Fibroblast of skin of right biceps (primary cell): ENCODE measurements around the gene BZW1.
"Not testable (repeated sequence)": the region's sequence is repeated elsewhere in the genome, so short reads cannot be mapped to it uniquely, and the experiment has no call there.

Source experiments
- DNase-seq: peaks from one replicate; pipeline ENCODE4 v3.0.0-alpha.2; 2013

BZW1 gene

DNA sequence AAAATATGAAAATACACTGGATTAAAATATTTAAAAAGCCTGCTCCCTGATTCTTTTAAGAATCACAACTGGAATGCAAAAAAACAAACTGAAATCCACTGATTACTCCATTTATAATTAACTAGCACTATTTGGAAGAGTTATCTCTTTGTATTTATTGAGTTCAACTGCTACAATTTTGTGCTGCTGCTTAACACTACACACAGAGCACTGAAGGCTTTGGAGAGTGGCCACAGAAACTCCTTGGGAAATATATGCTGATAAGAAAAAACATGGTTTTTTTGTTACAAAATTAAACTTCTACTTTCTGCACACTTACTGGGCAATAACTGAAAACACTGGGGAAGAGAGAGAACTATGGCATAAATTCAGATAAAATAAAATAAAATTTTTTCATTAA lies 19.8 kb upstream of the BZW1 start:
- no peak for DNase-seq

DNA sequence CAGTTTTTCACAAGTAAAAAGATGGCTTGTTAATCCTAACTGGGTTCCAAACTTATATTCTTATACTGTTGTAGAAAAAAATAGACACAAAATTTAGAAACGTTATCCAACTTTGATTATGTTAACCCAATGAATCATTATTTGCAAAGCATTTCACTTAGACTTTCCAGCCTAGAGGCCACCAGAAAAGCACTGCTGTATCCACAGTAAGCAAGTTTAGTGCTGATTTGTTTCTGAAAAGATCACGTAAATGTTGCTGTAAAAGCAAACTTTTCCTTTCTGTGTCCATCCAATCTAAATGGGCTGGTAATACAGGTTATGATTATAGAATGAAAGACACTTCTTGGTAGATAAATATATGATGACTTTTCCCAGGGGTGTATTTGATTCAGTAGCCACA lies 17.6 kb upstream of the BZW1 start:
- no peak for DNase-seq

DNA sequence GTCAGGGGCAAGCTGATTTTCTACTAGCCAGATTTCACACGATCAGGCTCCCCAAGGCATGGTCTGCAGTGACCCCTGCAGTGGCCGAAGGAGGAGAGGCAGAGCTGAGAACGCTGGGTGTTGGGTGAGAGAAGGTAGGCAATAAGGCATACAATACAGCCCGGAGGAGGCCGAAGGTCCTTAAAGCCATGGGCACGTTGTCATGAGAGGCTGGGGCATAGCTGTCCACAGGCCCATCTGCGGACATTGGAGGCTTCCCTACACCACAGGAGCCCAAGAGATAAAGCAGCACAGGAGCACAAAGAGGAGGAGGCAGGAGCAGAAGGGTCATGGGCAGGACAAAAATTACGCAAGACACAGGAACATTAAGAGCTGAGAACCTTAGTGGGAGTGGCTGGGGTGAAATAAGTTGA lies 16.7 kb upstream of the BZW1 start:
- DNase-seq, result no peak

DNA sequence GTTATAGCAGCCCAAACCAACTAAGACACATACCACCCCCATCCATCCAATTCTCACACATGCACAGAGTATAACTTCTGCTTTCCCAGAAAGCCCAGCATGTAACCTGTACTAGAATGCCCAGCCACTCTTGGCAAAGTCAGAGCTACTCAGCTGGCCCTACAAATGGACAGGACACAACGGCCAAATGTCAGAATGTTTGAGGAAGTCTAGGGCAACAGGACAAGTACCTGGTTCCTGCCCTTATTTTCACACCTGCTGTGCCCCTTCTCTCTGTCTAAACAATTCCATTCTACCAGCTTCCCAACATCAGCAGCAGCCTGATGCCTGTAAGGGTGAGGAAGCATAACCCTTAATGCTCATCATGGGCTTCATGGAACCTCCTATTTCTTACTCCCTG lies 15.1 kb upstream of the BZW1 start:
- no peak for DNase-seq

DNA sequence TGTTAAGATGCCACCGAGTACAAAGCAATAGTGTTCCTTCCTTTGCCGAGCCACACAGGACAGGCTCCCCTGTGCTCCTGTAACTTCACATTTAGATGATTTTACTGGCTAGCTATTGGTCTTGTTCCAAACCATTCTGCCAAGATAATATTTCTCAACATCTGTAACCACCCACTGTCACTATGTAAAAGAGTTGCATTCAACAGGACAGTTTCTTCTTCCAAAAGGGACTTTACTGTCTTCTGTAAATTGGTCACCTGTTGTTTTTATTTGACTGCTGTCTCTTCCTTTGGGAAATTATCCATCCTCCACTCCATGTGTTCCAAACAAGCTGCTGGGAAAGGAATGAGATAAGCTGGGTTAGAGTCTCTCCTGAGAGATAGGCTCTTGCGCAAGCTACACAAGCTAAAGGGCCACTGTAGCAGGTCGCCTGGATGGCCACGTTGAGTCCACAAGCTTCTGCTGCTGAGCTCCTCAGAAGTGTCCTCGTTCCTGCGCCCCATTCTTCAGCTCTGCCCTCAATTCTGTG lies 14.4 kb upstream of the BZW1 start:
- no peak for DNase-seq

DNA sequence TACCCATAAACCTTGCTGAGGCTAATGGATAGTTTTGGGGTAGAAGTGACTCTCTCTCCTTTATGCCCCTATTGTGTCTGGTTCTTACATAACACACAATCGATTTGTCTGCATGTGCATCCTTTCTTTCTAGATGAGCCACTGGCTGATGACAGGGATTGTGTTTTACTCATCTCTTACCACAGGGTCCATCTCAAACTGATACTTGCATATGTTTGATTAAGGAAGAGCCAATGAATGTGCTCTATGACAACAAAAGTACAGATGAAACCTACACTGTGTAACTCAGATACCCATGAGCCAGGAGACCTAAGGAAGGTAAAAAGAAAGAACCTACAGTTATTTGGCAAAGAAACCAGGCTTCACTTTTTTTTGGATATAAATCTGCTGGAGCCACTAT lies 13.2 kb upstream of the BZW1 start:
- DNase-seq, result no peak

DNA sequence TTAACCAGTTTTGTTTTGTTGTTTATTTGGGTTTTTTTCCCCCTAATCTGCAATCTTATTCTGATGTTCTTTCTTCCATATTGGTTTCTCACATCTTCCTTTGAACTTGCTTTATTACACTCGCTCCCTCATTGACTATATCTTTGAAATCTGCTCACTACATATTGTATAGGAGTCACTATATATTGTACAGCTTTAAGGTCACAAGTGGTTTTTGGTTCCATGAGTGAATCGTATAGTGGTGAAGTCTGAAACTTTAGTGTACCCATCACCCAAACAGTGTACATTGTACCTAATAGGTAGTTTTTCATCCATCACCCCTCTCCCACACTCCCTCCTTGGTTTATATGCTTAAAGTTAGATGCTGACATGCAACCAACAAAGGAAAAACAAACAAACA lies 11.3 kb upstream of the BZW1 start:
- no peak for DNase-seq

DNA sequence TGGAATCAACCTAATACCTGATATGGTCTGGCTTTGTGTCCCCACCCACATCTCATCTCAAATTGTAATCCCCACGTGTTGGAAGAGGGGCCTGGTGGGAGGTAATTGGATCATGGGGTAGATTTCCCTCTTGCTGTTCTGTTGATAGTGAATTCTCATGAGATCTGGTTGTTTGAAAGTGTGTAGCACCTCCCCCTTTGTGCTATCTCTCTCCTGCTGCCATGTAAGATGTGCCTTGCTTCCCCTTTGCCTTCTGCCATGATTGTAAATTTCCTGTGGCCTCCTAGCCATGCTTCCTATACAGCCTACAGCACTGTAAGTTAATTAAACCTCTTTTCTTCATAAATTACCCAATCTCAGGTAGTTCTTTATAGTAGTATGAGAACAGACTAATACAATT lies 10.3 kb upstream of the BZW1 start:
- not testable (repeated sequence) for DNase-seq

DNA sequence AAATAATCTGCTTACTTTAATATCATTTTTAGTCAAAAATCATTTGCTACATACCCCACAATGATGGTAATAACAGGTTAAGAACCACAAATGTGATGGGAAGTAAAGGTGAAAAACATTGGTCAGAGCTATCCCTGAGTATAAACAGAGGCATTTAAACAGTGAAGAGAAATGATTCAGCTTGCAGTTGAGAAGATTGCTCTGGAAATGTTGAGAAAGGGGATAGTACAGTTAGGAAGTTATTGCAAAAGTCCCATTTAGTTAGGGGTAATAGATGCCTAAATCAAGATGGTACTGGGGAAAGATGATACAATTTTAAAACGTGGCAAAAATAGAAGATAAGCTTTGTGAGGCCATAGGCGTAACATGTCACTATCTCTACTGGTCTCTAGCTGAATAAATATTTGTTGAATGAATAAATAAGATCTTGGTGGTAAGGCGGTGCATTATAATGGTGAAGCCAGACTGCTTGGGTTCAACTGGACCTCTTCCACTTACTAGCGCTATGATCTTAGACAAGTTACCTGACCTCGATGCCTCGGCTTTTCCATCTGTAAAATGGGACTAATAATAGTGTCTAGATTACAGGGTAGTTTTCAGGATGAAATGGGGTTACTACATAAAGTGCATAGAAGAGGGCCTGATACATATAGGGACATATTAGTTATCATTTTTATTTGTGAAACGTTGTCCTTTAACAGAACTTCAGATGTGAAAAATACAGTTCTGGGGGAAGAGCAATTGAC lies 2.0 kb upstream of the BZW1 start:
- no peak for DNase-seq

DNA sequence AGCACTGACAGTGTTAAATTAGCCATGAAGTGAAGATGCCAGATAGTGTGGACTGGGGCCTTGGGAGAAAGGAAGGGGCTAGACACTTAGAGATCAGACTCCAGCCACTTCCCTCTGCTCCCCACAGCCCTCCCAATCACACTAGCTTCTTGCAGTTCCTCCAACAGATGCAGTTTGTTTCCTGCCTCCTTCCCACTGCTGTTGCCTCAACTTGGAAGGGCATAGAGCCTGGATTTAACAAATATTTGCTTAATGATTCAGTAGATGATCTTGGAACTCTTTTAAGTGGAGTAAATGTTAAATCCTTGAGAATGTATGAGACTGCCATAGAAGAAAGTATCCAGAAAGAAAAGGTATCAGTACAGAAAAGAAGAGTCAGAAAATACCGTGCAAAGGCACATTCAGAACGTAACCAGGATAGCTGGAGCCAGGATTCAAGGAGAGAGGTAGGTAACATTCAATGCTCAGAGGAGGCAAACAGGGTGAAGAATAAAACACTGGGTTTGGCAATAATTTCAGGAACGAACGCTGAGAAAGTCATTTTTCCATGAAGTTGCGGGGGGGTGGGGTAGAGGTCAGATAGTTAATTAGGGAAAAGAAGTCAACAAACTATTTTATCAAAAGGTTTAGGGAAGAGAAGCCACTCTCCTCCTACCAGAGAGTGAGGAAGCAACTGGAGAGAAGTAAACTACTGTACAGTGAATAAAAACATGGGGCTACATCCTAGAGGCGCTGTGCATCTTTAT lies 1.3 kb upstream of the BZW1 start:
- DNase-seq, result peak; percentile 83

DNA sequence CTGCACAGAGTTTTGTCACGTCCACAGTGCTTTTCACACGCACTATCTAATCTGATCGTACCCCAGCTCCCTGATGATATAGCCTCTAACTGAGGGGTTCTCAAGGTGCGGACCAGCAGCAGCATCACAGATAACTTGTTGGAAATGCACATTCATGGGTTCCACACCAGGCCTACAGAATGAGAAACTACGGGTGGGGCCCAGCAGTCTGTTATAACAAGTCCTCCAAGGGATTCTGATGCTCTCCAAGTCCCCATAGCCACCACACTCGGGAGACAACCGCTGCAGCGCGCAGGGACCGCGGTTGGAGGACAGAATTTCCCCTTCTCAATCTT lies 745 bp upstream of the BZW1 start:
- DNase-seq, result no peak

DNA sequence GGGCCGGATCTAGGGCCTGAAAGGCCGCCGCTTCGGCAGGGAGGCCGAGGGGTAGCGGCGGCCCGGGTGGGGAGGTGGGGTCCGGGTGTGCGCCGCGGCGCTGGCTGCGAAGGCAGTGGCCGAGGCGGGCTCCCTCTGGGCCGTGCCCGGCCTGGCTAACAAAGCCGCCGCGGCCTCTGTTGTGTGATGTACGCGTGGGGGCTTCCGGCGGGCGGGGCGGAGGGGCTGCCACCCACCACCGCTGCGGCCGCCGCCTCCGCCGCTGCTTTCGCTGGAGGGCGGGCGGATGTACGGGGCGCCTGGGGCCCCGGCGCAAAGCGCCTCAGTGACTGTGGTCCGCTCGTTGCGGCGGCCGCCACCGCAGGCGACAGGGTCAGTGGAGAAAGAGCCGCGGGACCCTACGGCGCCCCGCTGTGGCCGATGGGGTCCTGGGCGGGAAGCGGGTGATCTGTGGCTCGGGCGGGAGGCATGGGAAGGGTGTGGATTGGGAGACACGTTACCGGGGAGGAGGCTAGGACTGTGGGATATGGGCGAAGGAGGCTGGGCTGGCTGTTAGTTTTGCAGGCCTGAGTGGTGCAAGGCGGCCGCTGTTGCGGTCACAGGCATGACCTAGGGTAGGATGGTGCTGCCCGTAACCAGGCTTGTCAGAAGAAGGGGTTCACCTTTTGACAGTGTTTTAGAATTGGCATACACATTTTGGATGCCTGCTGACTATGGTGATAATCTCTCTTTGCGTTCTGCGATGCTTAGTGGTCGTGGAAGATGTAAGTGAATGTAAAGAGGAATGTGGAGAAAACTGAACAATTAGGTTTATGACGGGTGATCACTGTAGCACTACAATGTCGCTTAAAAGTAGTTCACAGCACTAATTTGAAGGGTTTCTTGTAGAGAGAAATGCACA lies 662 bp downstream of the BZW1 start:
- DNase-seq, result peak; percentile 71

DNA sequence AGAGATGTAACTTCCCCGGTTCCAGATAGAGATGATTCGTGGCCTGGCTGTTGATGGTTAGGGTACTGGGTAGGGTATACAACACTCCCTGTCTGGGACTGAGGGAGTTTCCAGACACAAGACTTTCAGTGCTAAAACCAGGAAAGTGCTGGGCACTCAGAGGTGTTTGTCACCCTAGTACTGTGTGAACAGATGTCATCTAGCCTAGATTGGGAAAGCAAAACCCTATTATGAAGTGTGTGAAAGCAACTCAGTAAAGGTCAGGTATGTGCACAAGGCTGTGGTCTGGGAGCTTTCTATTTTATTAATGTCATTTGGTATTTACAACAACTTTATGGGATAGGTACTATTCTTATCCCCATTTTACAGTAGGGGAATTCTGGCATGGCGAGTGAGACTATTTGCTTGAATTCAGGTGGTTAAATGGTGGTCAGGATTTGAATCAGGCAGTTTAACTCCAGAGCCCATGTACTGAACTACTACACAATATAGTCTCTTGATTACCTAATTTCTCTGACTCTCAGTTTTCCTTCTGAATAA lies 2.6 kb downstream of the BZW1 start:
- no peak for DNase-seq

DNA sequence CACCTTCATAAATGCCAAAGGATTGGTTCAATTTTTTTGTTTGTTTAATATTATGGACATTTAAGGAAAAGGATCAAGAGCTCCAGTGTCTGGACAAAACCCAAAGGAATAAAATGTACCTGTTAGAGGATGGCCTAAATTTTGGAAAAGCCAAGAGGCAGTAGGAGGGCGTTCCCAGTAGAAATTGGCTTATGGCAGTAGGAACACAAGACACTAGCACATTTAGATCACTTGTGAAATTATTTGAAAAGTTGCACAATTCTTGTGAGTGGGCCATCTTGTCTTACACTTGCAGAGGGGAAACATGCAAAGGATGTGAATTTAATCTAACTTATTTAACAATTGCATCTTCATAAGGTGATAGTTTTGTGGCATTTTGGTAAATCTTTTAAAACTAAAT lies 3.2 kb downstream of the BZW1 start:
- DNase-seq, result no peak

DNA sequence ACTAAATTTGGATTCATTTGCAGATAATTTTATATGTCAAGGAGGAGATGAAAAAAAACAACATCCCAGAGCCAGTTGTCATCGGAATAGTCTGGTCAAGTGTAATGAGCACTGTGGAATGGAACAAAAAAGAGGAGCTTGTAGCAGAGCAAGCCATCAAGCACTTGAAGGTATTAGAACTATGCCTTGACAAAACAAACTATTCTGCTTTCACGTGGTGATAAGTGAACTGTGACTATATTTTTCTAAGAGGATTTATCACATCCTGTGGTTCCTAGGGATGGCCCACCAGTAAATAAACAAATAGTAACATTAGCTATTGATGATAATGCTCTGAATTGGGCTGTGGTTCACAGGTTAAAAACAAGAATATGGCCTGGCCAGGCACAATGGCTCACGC lies 7.0 kb downstream of the BZW1 start:
- DNase-seq, result not testable (repeated sequence)

DNA sequence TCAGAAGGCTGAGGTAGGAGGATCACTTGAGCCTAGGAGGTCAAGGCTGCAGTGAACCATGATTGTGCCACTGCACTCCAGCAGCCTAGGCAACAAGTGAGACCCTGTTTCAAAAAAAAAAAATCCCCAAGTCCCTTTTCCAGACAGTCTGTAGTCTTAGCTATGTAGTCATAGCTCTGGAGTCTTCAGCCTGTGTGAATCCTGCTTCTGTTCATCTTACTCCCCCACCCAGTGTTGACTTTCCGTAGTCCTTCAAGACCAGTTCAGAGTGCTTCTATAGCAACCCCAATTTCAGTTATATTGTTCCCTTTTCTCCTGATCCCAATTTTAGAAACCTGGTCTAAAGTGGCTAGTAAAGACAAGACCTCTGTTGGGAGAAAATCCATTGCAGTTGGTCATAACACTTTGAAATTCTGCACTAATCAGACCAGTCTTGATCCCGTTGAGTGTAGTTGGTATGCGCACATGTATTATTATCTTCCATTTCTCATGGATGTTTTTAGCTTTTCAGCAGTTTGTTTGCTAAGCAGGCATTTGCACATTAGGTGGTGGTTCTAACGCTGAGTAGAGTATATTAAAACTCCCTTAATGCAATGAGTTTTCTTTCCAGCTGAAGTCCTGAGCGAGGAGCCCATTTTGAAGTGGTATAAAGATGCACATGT lies 9.0 kb downstream of the BZW1 start:
- DNase-seq, result no peak

DNA sequence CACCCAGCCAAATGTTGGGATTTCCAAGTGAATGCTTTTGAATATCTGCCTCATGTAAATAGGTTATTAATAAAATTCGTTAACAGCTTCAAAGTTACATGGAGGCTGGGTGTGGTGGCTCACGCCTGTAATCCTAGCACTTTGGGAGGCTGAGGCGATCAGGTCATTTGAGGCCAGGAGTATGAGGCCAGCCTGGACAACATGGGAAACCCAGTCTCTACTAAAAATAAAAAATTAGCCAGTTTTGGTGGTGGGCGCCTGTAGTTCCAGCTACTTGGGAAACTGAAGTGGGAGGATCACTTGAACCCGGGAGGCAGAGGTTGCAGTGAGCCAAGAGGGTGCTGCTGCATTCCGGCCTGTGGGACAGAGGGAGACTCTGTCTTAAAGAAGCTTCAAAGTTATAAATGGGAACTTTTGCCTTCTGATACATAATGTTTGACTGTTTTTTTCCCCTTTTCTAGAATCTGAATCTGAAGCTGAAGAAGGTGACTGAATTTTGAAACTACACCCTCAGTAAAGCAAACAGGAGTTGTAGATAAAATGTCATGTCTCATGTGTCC lies 10.1 kb downstream of the BZW1 start:
- DNase-seq, result no peak

DNA sequence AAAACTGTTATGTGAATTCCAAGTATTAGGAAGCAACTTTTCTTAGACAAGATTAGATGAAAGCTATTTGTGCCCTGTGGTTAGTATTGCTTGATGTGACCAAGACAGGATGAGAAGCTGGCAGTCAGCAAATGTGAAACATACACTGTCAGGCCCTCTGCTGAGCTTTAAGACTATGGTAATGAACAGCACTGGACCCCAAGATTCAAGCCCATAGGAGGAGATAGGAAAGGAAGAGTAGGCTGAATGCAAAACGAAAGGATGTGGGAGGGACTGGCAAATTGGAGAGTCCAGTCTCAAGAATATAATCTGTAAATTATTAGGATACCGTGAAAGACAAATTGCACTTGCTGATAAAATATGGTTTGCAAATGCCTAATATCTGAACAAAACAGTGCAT lies 16.4 kb downstream of the BZW1 start:
- no peak for DNase-seq

DNA sequence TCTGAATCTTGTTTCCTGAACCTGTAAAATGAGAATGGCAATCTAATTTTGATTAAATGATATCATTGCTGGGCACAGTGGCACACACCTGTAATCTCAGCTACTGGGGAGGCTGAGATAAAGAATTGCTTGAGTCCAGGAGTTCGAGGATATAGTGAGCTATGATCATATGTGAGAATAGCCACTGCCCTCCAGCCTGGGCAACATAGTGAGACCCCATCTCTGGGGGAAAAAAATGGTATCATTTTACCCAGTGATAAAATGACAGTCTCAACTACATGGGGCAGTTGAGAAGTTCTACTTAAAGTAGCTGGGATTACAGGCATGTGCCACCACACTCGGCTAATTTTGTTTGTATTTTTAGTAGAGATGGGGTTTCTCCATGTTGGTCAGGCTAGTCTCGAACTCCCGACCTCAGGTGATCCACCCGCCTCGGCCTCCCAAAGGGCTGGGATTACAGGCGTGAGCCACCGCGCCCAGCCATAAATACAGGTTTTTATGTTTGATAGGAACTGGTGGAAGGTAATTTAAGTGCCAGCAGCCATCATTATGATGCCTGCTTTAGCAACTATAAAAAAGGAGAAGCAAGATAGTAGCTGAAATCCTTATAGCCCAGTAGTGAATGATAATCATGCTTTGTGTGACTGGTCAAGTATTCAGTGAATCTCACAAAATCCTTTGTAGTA lies 17.0 kb downstream of the BZW1 start:
- DNase-seq, result no peak

DNA sequence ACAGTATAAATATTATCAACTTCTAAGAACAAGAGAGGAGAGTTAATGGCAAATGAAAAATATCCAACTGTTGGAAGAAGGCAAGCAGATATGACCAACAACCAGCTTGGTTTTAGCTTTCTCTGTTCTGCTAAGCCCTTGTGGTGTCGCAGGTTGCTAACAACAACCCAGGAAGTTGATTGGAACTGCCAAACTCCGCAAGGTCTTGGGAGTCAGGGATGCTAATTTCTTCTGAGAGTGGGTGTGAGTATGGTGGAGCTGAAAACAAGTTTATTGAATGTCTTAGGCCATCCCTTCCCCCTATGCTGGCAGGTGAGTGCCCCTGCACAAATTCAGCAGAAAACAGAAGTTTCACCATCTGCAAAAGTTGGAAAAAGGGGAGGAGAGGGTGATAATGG lies 17.5 kb downstream of the BZW1 start:
- DNase-seq, result no peak

DNA sequence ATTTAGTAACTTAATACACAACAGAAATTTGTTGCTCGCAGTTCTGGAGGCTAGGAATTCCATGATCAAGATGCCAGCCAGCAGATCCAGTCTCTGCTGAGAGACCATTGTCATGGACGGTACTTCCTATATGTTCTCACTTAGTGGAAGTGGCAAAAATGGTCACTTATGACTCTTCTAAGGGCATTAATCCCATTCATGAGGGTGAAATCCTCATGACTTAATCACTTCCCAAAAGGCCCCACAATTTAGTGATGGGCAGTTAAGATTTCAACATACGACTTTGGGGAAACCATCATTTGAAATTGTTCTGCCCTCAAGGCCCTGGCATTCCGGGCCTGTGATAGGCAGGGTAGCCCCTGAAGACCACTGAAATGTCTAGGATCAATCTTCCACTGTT lies 23.0 kb downstream of the BZW1 start:
- no peak for DNase-seq

DNA sequence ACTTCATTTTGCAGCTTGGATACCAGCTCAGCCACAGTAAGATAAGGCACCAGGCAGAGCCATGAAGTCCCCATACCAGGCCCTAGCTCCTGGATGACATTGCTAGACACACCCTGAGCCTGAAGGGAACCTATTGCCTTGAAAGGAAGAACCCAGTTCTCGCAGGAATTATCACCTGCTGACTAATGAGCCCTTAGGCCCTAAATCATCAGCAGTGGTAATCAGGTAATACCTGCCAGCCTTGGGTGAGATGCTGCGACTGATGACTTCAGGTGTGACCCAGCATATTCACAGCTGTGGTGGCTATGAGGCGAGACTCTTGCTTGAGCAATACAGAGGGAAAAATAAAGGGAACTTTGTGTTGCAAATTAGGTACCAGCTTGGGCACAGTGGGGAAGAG lies 27.8 kb downstream of the BZW1 start:
- no peak for DNase-seq
